GM23338 (cell line): ENCODE data around the gene COL18A1. TPM values are rescaled to one million over a fixed set of nuclear protein-coding genes. Genes with fewer than 3 reads are reported as not detected.

Experiments used
- ATAC-seq: fragments of 200-7000 bp; cut with Tn5 transposase; 3 replicates; pipeline ENCODE4 v1.9.1; 2020
- DNase-seq: peaks from one replicate; pipeline ENCODE4 v3.0.0-alpha.2; 2015; ENCODE audit warnings: low spot score
- H2AFZ ChIP-seq: fragments of 200-600 bp; sonication (generic); 2 replicates; pipeline ENCODE4 v1.8.0; 2016; ENCODE audit warnings: antibody characterized with exemption, mild to moderate bottlenecking, moderate library complexity
- H3F3A ChIP-seq: fragments of 200-600 bp; sonication (generic); replicated peaks from 2 replicates; pipeline ENCODE4 v1.8.0; 2017; ENCODE audit warnings: antibody characterized with exemption, mixed run types, low read depth
- H3K27ac ChIP-seq: fragments of 200-600 bp; sonication (generic); 2 replicates; pipeline ENCODE4 v1.6.1; 2016; ENCODE audit warnings: low read depth
- H3K27me3 ChIP-seq: fragments of 200-600 bp; sonication (generic); 2 replicates; pipeline ENCODE4 v1.8.0; 2016; ENCODE audit warnings: mild to moderate bottlenecking, mixed run types, moderate library complexity; ENCODE audit not compliant: insufficient read depth
- H3K36me3 ChIP-seq: fragments of 200-600 bp; sonication (generic); 2 replicates; pipeline ENCODE4 v1.8.0; 2016; ENCODE audit warnings: mild to moderate bottlenecking; ENCODE audit not compliant: insufficient read depth
- H3K4me1 ChIP-seq: fragments of 200-600 bp; sonication (generic); 2 replicates; pipeline ENCODE4 v1.8.0; 2016; ENCODE audit warnings: mild to moderate bottlenecking, moderate library complexity; ENCODE audit not compliant: insufficient read depth
- H3K4me2 ChIP-seq: fragments of 200-600 bp; sonication (generic); 2 replicates; pipeline ENCODE4 v1.7.1; 2017; ENCODE audit warnings: mixed run types
- H3K4me3 ChIP-seq: fragments of 200-600 bp; sonication (generic); 2 replicates; pipeline ENCODE4 v1.6.1; 2016; ENCODE audit warnings: mixed run types
- H3K79me2 ChIP-seq: fragments of 200-600 bp; sonication (generic); replicated peaks from 2 replicates; pipeline ENCODE4 v1.8.0; 2017; ENCODE audit warnings: mild to moderate bottlenecking; ENCODE audit not compliant: insufficient read depth
- H3K9me2 ChIP-seq: fragments of 200-600 bp; sonication (generic); 2 replicates; pipeline ENCODE4 v1.8.0; 2017; ENCODE audit not compliant: insufficient read depth
- H4K20me1 ChIP-seq: fragments of 200-600 bp; sonication (generic); replicated peaks from 2 replicates; pipeline ENCODE4 v1.8.0; 2017; ENCODE audit warnings: mild to moderate bottlenecking; ENCODE audit not compliant: insufficient read depth
- H3K27ac Mint-ChIP-seq: 2 replicates; pipeline ENCODE4 v1.8.0; 2020; ENCODE audit warnings: inconsistent platforms, mild to moderate bottlenecking, moderate library complexity, mixed read lengths
- H3K27me3 Mint-ChIP-seq: 3 replicates; pipeline ENCODE4 v1.8.0; 2022; ENCODE audit warnings: low read depth, mild to moderate bottlenecking, moderate library complexity, mixed read lengths, inconsistent platforms; ENCODE audit not compliant: insufficient read depth, poor library complexity
- H3K36me3 Mint-ChIP-seq: 3 replicates; pipeline ENCODE4 v1.8.0; 2021; ENCODE audit warnings: low read depth, mild to moderate bottlenecking, inconsistent platforms, moderate library complexity, mixed read lengths
- H3K4me1 Mint-ChIP-seq: 3 replicates; pipeline ENCODE4 v1.8.0; 2020; ENCODE audit warnings: mild to moderate bottlenecking, inconsistent platforms, mixed read lengths
- H3K4me3 Mint-ChIP-seq: 3 replicates; pipeline ENCODE4 v1.8.0; 2021; ENCODE audit warnings: moderate library complexity, mild to moderate bottlenecking, inconsistent platforms, mixed read lengths
- H3K9me3 Mint-ChIP-seq: 3 replicates; pipeline ENCODE4 v1.8.0; 2020; ENCODE audit warnings: moderate library complexity, mild to moderate bottlenecking, inconsistent platforms, mixed read lengths
- ETS1 ChIP-seq: IDR thresholded peaks from 2 replicates; pipeline ENCODE4 v1.6.1; 2016; ENCODE audit warnings: antibody characterized with exemption
- EZH2 ChIP-seq: fragments of 200-600 bp; sonication (generic); IDR thresholded peaks from one replicate; pipeline ENCODE4 v1.8.0; 2017; ENCODE audit warnings: antibody characterized with exemption, mild to moderate bottlenecking, low read depth; ENCODE audit not compliant: unreplicated experiment
- ZNF331 ChIP-seq: fragments of 250-450 bp; sonication (Bioruptor Pico); IDR thresholded peaks from 2 replicates; pipeline ENCODE4 v1.5.0; 2020; ENCODE audit warnings: low read depth, mild to moderate bottlenecking, moderate library complexity
- polyA plus RNA-seq: library from polyadenylated mRNA; unstranded; fragments of >200 nt; fragmentation: Nextera tagmentation; extraction: Ambion mirVana; gene quantifications from 2 replicates; pipeline ENCODE4 v1.2.1, GENCODE V29; 2016
- total RNA-seq: library from RNA; depleted of rRNA; stranded (reverse); fragments of >200 nt; shearing (Covaris generic); gene quantifications from 2 replicates; pipeline ENCODE4 v1.2.3, GENCODE V29; 2014
- TF ChIP-seq, protein P1 (sequence below): fragments of 250-450 bp; sonication (Bioruptor Pico); IDR thresholded peaks from 2 replicates; pipeline ENCODE4 v1.5.0; 2020; ENCODE audit warnings: mild to moderate bottlenecking, moderate library complexity

COL18A1 gene
- total and polyA plus RNA-seq, 2 experiments from 2014 or later = 38.4 to 430 TPM

- H3K4me1 Mint-ChIP-seq = peaks cover 21% of the 10 kb centered on the region
- H3K27me3 ChIP-seq = no peaks in the 10 kb centered on the region
- peaks cover 10% of the 10 kb centered on the region for H3K4me1 ChIP-seq
- peaks cover 36% of the 10 kb centered on the region for H3K36me3 Mint-ChIP-seq
- 0 out of 2 replicates have a peak, but pooled peaks cover 5% of the 10 kb centered on the region for H3F3A ChIP-seq
- H3K36me3 ChIP-seq = peaks cover 8% of the 10 kb centered on the region; the same call in 1 of the 2 replicates
- peaks cover 11% of the 10 kb centered on the region for H3K27me3 Mint-ChIP-seq
- H3K9me3 Mint-ChIP-seq = no peaks in the 10 kb centered on the region
- H4K20me1 ChIP-seq = no peaks in the 10 kb centered on the region; the same call in 1 of the 2 replicates
- no peak overlapping the region for H3K4me3 Mint-ChIP-seq
- no peaks in the 10 kb centered on the region for H3K9me2 ChIP-seq
- no peak overlapping the region for H3K27ac ChIP-seq
- TF ChIP-seq EZH2 (no peak), ETS1 (no peak)
- TF ChIP-seq, protein P1, sequence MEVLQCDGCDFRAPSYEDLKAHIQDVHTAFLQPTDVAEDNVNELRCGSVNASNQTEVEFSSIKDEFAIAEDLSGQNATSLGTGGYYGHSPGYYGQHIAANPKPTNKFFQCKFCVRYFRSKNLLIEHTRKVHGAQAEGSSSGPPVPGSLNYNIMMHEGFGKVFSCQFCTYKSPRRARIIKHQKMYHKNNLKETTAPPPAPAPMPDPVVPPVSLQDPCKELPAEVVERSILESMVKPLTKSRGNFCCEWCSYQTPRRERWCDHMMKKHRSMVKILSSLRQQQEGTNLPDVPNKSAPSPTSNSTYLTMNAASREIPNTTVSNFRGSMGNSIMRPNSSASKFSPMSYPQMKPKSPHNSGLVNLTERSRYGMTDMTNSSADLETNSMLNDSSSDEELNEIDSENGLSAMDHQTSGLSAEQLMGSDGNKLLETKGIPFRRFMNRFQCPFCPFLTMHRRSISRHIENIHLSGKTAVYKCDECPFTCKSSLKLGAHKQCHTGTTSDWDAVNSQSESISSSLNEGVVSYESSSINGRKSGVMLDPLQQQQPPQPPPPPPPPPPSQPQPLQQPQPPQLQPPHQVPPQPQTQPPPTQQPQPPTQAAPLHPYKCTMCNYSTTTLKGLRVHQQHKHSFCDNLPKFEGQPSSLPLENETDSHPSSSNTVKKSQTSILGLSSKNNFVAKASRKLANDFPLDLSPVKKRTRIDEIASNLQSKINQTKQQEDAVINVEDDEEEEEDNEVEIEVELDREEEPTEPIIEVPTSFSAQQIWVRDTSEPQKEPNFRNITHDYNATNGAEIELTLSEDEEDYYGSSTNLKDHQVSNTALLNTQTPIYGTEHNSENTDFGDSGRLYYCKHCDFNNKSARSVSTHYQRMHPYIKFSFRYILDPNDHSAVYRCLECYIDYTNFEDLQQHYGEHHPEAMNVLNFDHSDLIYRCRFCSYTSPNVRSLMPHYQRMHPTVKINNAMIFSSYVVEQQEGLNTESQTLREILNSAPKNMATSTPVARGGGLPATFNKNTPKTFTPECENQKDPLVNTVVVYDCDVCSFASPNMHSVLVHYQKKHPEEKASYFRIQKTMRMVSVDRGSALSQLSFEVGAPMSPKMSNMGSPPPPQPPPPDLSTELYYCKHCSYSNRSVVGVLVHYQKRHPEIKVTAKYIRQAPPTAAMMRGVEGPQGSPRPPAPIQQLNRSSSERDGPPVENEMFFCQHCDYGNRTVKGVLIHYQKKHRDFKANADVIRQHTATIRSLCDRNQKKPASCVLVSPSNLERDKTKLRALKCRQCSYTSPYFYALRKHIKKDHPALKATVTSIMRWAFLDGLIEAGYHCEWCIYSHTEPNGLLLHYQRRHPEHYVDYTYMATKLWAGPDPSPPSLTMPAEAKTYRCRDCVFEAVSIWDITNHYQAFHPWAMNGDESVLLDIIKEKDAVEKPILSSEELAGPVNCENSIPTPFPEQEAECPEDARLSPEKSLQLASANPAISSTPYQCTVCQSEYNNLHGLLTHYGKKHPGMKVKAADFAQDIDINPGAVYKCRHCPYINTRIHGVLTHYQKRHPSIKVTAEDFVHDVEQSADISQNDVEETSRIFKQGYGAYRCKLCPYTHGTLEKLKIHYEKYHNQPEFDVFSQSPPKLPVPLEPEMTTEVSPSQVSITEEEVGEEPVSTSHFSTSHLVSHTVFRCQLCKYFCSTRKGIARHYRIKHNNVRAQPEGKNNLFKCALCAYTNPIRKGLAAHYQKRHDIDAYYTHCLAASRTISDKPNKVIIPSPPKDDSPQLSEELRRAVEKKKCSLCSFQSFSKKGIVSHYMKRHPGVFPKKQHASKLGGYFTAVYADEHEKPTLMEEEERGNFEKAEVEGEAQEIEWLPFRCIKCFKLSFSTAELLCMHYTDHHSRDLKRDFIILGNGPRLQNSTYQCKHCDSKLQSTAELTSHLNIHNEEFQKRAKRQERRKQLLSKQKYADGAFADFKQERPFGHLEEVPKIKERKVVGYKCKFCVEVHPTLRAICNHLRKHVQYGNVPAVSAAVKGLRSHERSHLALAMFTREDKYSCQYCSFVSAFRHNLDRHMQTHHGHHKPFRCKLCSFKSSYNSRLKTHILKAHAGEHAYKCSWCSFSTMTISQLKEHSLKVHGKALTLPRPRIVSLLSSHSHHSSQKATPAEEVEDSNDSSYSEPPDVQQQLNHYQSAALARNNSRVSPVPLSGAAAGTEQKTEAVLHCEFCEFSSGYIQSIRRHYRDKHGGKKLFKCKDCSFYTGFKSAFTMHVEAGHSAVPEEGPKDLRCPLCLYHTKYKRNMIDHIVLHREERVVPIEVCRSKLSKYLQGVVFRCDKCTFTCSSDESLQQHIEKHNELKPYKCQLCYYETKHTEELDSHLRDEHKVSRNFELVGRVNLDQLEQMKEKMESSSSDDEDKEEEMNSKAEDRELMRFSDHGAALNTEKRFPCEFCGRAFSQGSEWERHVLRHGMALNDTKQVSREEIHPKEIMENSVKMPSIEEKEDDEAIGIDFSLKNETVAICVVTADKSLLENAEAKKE (CRISPR knock-in tag) = no peak
- no peak overlapping the region for H3K4me3 ChIP-seq
- no peaks in the 10 kb centered on the region for H3K79me2 ChIP-seq
- H2AFZ ChIP-seq = no peak overlapping the region
- ATAC-seq (no peak), DNase-seq (no peak)
- H3K4me2 ChIP-seq = no peak overlapping the region
- no peak overlapping the region for H3K27ac Mint-ChIP-seq
Measured at GRCh38 chr21:45491056-45491455, 86.1 kb downstream of the COL18A1 start.

DNA sequence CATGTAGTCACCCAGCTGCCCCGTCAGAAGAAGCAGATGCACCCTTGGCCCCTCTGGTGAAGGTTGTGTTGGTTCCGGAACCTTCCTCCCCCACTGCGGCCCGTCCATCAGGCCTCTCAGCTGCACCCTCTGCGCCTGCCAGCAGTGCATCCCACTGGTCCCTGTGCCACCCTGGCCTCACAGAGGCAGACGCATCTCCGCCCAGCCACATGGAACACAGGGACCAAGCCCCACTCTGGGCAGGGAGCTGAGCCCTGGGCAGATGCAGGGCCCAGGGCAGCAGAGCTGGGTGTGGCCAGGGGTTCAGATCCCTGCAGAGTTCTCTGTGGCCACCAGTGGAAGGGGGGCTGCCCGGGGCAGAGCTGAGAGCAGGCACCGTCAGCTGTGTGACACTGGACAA, 86.7 kb downstream of the COL18A1 start:
- Histone ChIP-seq H3K4me1 (peaks cover 10% of the 10 kb centered on the region), H2AFZ (no peak overlapping the region), H3K36me3 (peaks cover 9% of the 10 kb centered on the region; the same call in 1 of the 2 replicates), H4K20me1 (no peaks in the 10 kb centered on the region; the same call in 1 of the 2 replicates), H3K4me2 (no peak overlapping the region), H3K27me3 (no peaks in the 10 kb centered on the region), H3K4me3 (no peak overlapping the region), H3F3A (0 out of 2 replicates have a peak, but pooled peaks cover 5% of the 10 kb centered on the region), H3K79me2 (no peaks in the 10 kb centered on the region), H3K27ac (no peak overlapping the region), H3K9me2 (no peaks in the 10 kb centered on the region)
- peaks cover 18% of the 10 kb centered on the region for H3K4me1 Mint-ChIP-seq
- H3K27me3 Mint-ChIP-seq = peaks cover 11% of the 10 kb centered on the region
- no peak for TF ChIP-seq ZNF331 (CRISPR knock-in tag)
- ATAC-seq = no peak
- H3K36me3 Mint-ChIP-seq = peaks cover 39% of the 10 kb centered on the region
- no peaks in the 10 kb centered on the region for H3K9me3 Mint-ChIP-seq
- 0 out of 2 replicates have a peak overlapping the region, but pooled peaks have one; percentile 40 for H3K27ac Mint-ChIP-seq
- DNase-seq = no peak
- no peak overlapping the region for H3K4me3 Mint-ChIP-seq
